Left ventricle myocardium inferior (tissue), 1 donor: ENCODE measurements around the gene TIAM1. TPM values are rescaled to one million over a fixed set of nuclear protein-coding genes. Genes with fewer than 3 reads are reported as not detected.

Experiments
- DNase-seq: peaks from one replicate; pipeline ENCODE4 v3.0.0-alpha.2; 2020
- H3K27ac ChIP-seq: fragments of 200-600 bp; replicated peaks from 2 replicates; pipeline ENCODE4 v1.8.0; 2021
- H3K27me3 ChIP-seq: fragments of 200-600 bp; 2 replicates; pipeline ENCODE4 v1.8.0; 2021; ENCODE audit warnings: low read depth
- H3K36me3 ChIP-seq: fragments of 200-600 bp; 2 replicates; pipeline ENCODE4 v1.8.0; 2021
- H3K4me1 ChIP-seq: fragments of 200-600 bp; 2 replicates; pipeline ENCODE4 v1.8.0; 2021
- H3K4me3 ChIP-seq: fragments of 200-600 bp; 2 replicates; pipeline ENCODE4 v1.8.0; 2021; ENCODE audit warnings: mild to moderate bottlenecking, moderate library complexity
- H3K9me3 ChIP-seq: fragments of 200-600 bp; replicated peaks from 2 replicates; pipeline ENCODE4 v1.8.0; 2021
- intact Hi-C: fragments of 100-400 bp; cut with micrococcal nuclease; formaldehyde crosslinking; loops from one replicate; pipeline ENCODE4 v1.11.0; 2022
- total RNA-seq: library from RNA; stranded (reverse); fragmentation: NEBNext Ultra II Directional; extraction: Animal tissue kit (Norgen Biotek cat#: 25700); gene quantifications from one replicate; pipeline ENCODE4 v1.2.1, GENCODE V29; 2021
- TF ChIP-seq, protein P1 (sequence below): fragments of 200-600 bp; IDR thresholded peaks from 2 replicates; pipeline ENCODE4 v1.8.0; 2021; ENCODE audit warnings: antibody characterized with exemption, mild to moderate bottlenecking, borderline replicate concordance
- donor health status: DM: no; HTN: yes; CAD: no; lungs with severe emphysema.

TIAM1 gene
- total RNA-seq, 1 donor from 2014 or later = 1.8 TPM

DNA sequence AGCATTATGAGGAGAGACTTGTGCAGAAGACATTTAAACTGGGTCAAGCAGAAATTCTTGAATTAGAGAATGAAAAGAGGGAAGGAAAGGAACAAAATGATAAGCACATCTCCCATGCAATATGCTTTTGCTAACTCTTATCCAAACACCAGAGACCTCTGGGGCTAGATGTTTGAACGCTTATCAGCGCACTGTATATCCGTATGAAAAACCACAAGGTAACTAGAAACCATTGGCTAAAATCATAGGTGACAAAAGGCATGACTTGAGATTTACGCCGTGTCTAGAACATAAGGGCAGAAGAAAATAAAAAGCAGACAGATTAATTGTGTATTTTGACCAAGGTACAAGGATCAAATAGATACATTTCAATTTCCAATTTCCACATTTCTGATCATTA, 38.0 kb upstream of the TIAM1 start:
- no peak overlapping the region for H3K27ac ChIP-seq
- intact Hi-C loops = no loop called here
- no peaks in the 10 kb centered on the region for H3K36me3 ChIP-seq
- peaks cover 7% of the 10 kb centered on the region for H3K27me3 ChIP-seq
- no peak for DNase-seq
- H3K4me3 ChIP-seq = no peak overlapping the region
- no peaks in the 10 kb centered on the region for H3K9me3 ChIP-seq
- no peaks in the 10 kb centered on the region for H3K4me1 ChIP-seq
- TF ChIP-seq, protein P1, sequence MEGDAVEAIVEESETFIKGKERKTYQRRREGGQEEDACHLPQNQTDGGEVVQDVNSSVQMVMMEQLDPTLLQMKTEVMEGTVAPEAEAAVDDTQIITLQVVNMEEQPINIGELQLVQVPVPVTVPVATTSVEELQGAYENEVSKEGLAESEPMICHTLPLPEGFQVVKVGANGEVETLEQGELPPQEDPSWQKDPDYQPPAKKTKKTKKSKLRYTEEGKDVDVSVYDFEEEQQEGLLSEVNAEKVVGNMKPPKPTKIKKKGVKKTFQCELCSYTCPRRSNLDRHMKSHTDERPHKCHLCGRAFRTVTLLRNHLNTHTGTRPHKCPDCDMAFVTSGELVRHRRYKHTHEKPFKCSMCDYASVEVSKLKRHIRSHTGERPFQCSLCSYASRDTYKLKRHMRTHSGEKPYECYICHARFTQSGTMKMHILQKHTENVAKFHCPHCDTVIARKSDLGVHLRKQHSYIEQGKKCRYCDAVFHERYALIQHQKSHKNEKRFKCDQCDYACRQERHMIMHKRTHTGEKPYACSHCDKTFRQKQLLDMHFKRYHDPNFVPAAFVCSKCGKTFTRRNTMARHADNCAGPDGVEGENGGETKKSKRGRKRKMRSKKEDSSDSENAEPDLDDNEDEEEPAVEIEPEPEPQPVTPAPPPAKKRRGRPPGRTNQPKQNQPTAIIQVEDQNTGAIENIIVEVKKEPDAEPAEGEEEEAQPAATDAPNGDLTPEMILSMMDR = no peak

DNA sequence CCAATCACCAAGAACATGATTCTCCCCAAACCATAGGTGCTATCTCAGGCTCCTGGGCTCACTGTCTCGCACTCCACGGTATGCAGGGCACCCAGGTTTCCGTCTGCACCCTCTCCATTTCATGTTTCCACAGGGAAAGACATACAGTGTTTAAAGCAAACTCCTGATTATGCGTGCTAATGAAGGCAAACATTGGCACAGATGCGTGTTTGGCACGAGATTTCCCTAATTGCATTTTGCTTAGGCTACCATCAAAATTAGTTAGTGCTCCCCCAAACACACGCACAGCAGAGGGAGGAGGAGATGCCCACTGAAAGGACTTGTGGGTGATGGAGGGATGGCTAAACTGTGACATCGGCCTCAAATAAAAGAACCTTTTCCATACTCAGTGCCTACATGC, 32.2 kb upstream of the TIAM1 start:
- peaks cover 10% of the 10 kb centered on the region for H3K27me3 ChIP-seq
- no peaks in the 10 kb centered on the region for H3K36me3 ChIP-seq
- no peaks in the 10 kb centered on the region for H3K9me3 ChIP-seq
- DNase-seq = no peak
- H3K4me3 ChIP-seq = no peak overlapping the region
- no peak overlapping the region for H3K27ac ChIP-seq
- no peaks in the 10 kb centered on the region for H3K4me1 ChIP-seq
- intact Hi-C loops = no loop called here
- TF ChIP-seq, protein P1 = no peak

DNA sequence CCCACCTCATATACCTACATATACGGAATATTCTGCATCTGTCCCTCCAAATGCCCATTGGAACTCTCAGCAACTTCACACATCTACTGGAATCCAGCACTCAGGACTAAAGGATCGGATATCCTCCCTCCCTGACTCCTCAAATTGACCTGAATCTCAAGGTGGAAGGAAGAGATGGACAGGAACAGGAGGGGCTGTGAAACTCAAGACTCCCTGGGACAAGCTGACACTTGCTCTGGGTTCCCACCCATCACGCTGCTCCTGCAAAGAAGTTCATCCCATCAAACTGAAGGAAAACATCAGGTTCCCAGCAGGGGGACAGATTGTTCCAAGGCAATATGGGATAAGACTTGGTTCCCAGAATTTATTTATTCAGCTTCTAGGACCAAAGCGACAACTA, 30.3 kb upstream of the TIAM1 start:
- Histone ChIP-seq H3K27ac (no peak overlapping the region), H3K4me3 (no peak overlapping the region), H3K36me3 (no peaks in the 10 kb centered on the region), H3K4me1 (no peaks in the 10 kb centered on the region), H3K27me3 (peaks cover 10% of the 10 kb centered on the region), H3K9me3 (no peaks in the 10 kb centered on the region)
- no peak for DNase-seq
- TF ChIP-seq, protein P1 = no peak
- intact Hi-C loops = no loop called here

DNA sequence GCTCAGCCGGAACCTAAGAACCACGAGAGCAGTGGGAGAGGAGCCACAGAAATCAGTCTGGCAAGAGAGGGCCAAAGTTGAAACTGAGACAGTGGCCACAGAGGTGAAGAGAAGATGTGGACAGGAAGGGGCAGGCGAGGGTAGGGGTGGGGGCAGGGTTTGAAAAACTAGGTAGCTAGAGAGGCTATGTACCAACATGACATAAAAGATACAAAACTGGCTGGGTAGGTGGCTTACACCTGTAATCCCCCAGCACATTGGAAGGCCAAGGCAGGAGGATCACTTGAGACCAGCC, 28.4 kb upstream of the TIAM1 start:
- TF ChIP-seq, protein P1 = no peak
- Histone ChIP-seq H3K4me1 (no peaks in the 10 kb centered on the region), H3K4me3 (no peak overlapping the region), H3K9me3 (no peaks in the 10 kb centered on the region), H3K27me3 (peaks cover 10% of the 10 kb centered on the region), H3K27ac (peak overlapping the region; percentile 77), H3K36me3 (no peaks in the 10 kb centered on the region)
- DNase-seq = no peak
- intact Hi-C loops = no loop called here

DNA sequence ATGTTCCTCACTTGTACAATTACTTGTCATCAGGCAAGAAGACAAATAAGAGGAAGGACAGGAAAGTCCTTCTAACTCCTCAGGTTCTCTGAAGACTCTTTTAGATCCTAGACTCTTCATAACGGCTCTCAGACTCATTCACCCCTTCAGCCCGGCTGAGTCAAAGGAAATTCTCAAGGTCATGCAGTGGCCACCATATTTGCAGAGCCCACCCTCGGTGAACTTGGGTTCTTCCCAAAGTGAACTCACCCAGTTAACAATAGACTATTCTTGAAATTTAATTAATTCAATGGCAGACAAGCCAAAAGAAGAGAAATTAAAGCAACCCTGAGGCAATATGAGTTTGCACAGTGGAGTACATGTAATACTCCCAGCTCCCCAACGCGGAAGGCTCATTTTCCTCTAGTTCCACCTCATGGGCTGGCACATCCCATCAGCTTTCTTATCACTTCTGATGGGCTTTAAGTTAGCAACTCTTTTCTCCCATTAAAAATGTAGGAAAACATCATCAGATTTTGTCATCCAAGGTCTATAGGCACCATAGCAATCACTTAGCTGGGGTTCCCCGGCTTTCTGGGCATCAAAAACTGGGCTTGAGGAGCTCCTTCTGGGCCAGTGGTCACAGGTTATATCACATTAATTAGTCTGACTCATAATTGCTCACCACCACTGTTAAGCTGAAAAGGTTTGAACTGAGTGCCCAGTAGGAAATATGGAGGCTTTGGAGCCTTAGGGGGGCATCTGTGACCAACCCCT, 27.8 kb upstream of the TIAM1 start:
- DNase-seq = no peak
- TF ChIP-seq, protein P1 = no peak
- H3K4me3 ChIP-seq = no peak overlapping the region
- peaks cover 10% of the 10 kb centered on the region for H3K27me3 ChIP-seq
- no peaks in the 10 kb centered on the region for H3K4me1 ChIP-seq
- H3K36me3 ChIP-seq = no peaks in the 10 kb centered on the region
- no peaks in the 10 kb centered on the region for H3K9me3 ChIP-seq
- H3K27ac ChIP-seq = peak overlapping the region; percentile 77
- intact Hi-C loops = no loop called here
